ENCODE results near the gene UNKL. TPM values are rescaled to one million over a fixed set of nuclear protein-coding genes. Genes with fewer than 3 reads are reported as not detected.

UNKL gene
- total RNA-seq, 2 donors from 2014 or later: 46.4 to 48.3 TPM

GRCh38 chr16:1457489-1458245 lies 43.2 kb upstream of the UNKL start:
- Mint-ChIP-seq H3K4me3 (no peak overlapping the region), H3K9me3 (no peaks in the 10 kb centered on the region), H3K36me3 (ENCODE audit: low read depth) (peaks cover 32% of the 10 kb centered on the region), H3K27me3 (ENCODE audit: insufficient read depth) (no peaks in the 10 kb centered on the region), H3K27ac (no peak overlapping the region), H3K4me1 (no peaks in the 10 kb centered on the region)
- H3K4me1 ChIP-seq (ENCODE audit: control insufficient read depth, insufficient read depth, low read length): no peaks in the 10 kb centered on the region
- no peak for DNase-seq
- no peak overlapping the region for H3K9ac ChIP-seq (ENCODE audit: extremely low read depth, low read length, poor library complexity, severe bottlenecking)
- no peaks in the 10 kb centered on the region for H3K9me3 ChIP-seq (ENCODE audit: control insufficient read depth, low read length)
- H3K4me3 ChIP-seq (ENCODE audit: low read length): no peak overlapping the region
- WGBS, 2 experiments (ENCODE audit: insufficient coverage in 1 of 2, insufficient read length in 1 of 2): 94 to 96% methylated on average over 13 to 42 of the region's 42 CpGs
- H3K27ac ChIP-seq (ENCODE audit: low read depth, low read length): no peak overlapping the region
- TF ChIP-seq CTCF (conservative IDR thresholded peaks at IDR 0.05): no peak
- no peaks in the 10 kb centered on the region for H3K27me3 ChIP-seq (ENCODE audit: control insufficient read depth, insufficient read depth, low read length, poor library complexity, severe bottlenecking)
- H3K36me3 ChIP-seq (ENCODE audit: control insufficient read depth, insufficient read depth, low read length): peaks cover 13% of the 10 kb centered on the region

- WGBS, 2 experiments (ENCODE audit: insufficient coverage in 1 of 2, insufficient read length in 1 of 2): 90 to 96% methylated on average over 14 to 16 of the region's 16 CpGs
- no peaks in the 10 kb centered on the region for H3K9me3 ChIP-seq (ENCODE audit: control insufficient read depth, low read length)
- no peaks in the 10 kb centered on the region for H3K4me1 ChIP-seq (ENCODE audit: control insufficient read depth, insufficient read depth, low read length)
- H3K27ac ChIP-seq (ENCODE audit: low read depth, low read length): no peak overlapping the region
- H3K27ac Mint-ChIP-seq: no peak overlapping the region
- H3K9me3 Mint-ChIP-seq: no peaks in the 10 kb centered on the region
- H3K4me1 Mint-ChIP-seq: no peaks in the 10 kb centered on the region
- H3K4me3 ChIP-seq (ENCODE audit: low read length): no peak overlapping the region
- H3K27me3 ChIP-seq (ENCODE audit: control insufficient read depth, insufficient read depth, low read length, poor library complexity, severe bottlenecking): no peaks in the 10 kb centered on the region
- H3K4me3 Mint-ChIP-seq: no peak overlapping the region
- H3K9ac ChIP-seq (ENCODE audit: extremely low read depth, low read length, poor library complexity, severe bottlenecking): no peak overlapping the region
- H3K36me3 ChIP-seq (ENCODE audit: control insufficient read depth, insufficient read depth, low read length): peaks cover 11% of the 10 kb centered on the region
- peaks cover 27% of the 10 kb centered on the region for H3K36me3 Mint-ChIP-seq (ENCODE audit: low read depth)
- no peak for DNase-seq
- TF ChIP-seq CTCF (conservative IDR thresholded peaks at IDR 0.05): no peak
- no peaks in the 10 kb centered on the region for H3K27me3 Mint-ChIP-seq (ENCODE audit: insufficient read depth)
Measured at GRCh38 chr16:1456951-1457350, 42.4 kb upstream of the UNKL start.

GRCh38 chr16:1455190-1456171 lies 41.0 kb upstream of the UNKL start:
- no peaks in the 10 kb centered on the region for H3K9me3 Mint-ChIP-seq
- H3K27ac Mint-ChIP-seq: no peak overlapping the region
- Histone ChIP-seq H3K27ac (ENCODE audit: low read depth, low read length) (no peak overlapping the region), H3K36me3 (ENCODE audit: control insufficient read depth, insufficient read depth, low read length) (peaks cover 17% of the 10 kb centered on the region), H3K4me3 (ENCODE audit: low read length) (no peak overlapping the region), H3K27me3 (ENCODE audit: control insufficient read depth, insufficient read depth, low read length, poor library complexity, severe bottlenecking) (no peaks in the 10 kb centered on the region), H3K4me1 (ENCODE audit: control insufficient read depth, insufficient read depth, low read length) (no peaks in the 10 kb centered on the region), H3K9me3 (ENCODE audit: control insufficient read depth, low read length) (no peaks in the 10 kb centered on the region), H3K9ac (ENCODE audit: extremely low read depth, low read length, poor library complexity, severe bottlenecking) (no peak overlapping the region)
- peaks cover 27% of the 10 kb centered on the region for H3K36me3 Mint-ChIP-seq (ENCODE audit: low read depth)
- no peaks in the 10 kb centered on the region for H3K27me3 Mint-ChIP-seq (ENCODE audit: insufficient read depth)
- H3K4me3 Mint-ChIP-seq: no peak overlapping the region
- 89 to 92% methylated on average over 24 to 40 of the region's 41 CpGs for WGBS, 2 experiments (ENCODE audit: insufficient coverage in 1 of 2, insufficient read length in 1 of 2)
- DNase-seq: no peak
- TF ChIP-seq CTCF (conservative IDR thresholded peaks at IDR 0.05): no peak
- H3K4me1 Mint-ChIP-seq: no peaks in the 10 kb centered on the region

Measured in endodermal cell (in vitro differentiated cells).